GM12878 (cell line): ENCODE results near the gene BACE2. TPM values are rescaled to one million over a fixed set of nuclear protein-coding genes. Genes with fewer than 3 reads are reported as not detected.

ENCODE experiments used
- ATAC-seq: fragments of 200-7000 bp; cut with Tn5 transposase; 3 replicates; pipeline ENCODE4 v1.9.1; 2020; ENCODE audit warnings: mild to moderate bottlenecking, moderate library complexity
- BruUV-seq: library from RNA; stranded (reverse); fragments of 400-500 nt; replicated peaks from 2 replicates; lab custom pipeline; 2021; lab: Mats Ljungman, UMichigan
- CTCF ChIA-PET: fragments of 300-600 bp; sonication (Branson Sonifier 250); formaldehyde crosslinking; extraction: SDS; loops from one replicate; lab custom pipeline; 2021; ENCODE audit warnings: inconsistent platforms; lab: Yijun Ruan, JAX
- POLR2A ChIA-PET: fragments of 350-600 bp; formaldehyde crosslinking; extraction: SDS; loops from one replicate; lab custom pipeline; 2021; ENCODE audit warnings: inconsistent platforms; lab: Charles Lee
- RAD21 ChIA-PET: fragments of 300-600 bp; sonication (Branson Sonifier 250); formaldehyde crosslinking; loops from one replicate; lab custom pipeline; 2023; ENCODE audit warnings: antibody characterized with exemption; ENCODE audit not compliant: unreplicated experiment; lab: Charles Lee
- SMC1A ChIA-PET: fragments of 300-600 bp; sonication (Branson Sonifier 250); formaldehyde crosslinking; loops from one replicate; lab custom pipeline; 2023; ENCODE audit not compliant: unreplicated experiment, uncharacterized antibody; lab: Charles Lee
- DNase-seq: peaks from one replicate; pipeline ENCODE4 v3.0.0-alpha.2; 2011; ENCODE audit warnings: low read depth, low spot score
- FAIRE-seq: peaks from 3 replicates; lab custom pipeline; 2011; peaks lifted over from hg19 to GRCh38; lab: Jason Lieb, UNC
- H2AFZ ChIP-seq: 2 replicates; pipeline ENCODE4 v1.6.0; 2011; ENCODE audit warnings: low read depth, low read length, control low read depth; ENCODE audit not compliant: control insufficient read depth
- H3K27ac ChIP-seq: 2 replicates; pipeline ENCODE4 v1.5.1; 2011; ENCODE audit warnings: control low read depth; ENCODE audit not compliant: control insufficient read depth, insufficient read depth
- H3K27me3 ChIP-seq, 2 experiments: replicated peaks in 1 of 2; 2 replicates each; pipeline versions ENCODE4 v1.6.0 to v1.6.1; 2011; ENCODE audit warnings: low read length in 1 of 2; ENCODE audit not compliant: control insufficient read depth in 2 of 2, insufficient read depth in 2 of 2
- H3K36me3 ChIP-seq, 2 experiments: 2 replicates each; pipeline ENCODE4 v1.5.1; 2011; ENCODE audit warnings: low read length in 1 of 2; ENCODE audit not compliant: control insufficient read depth in 2 of 2, insufficient read depth in 2 of 2
- H3K4me1 ChIP-seq: 2 replicates; pipeline ENCODE4 v1.6.1; 2011; ENCODE audit warnings: mild to moderate bottlenecking, low read length, moderate library complexity, mixed read lengths; ENCODE audit not compliant: control insufficient read depth, insufficient read depth
- H3K4me2 ChIP-seq: 2 replicates; pipeline ENCODE4 v1.6.0; 2011; ENCODE audit warnings: control low read depth; ENCODE audit not compliant: control insufficient read depth, insufficient read depth
- H3K4me3 ChIP-seq: fragments of 200-600 bp; sonication (generic); 2 replicates; pipeline ENCODE4 v1.5.1; 2016
- H3K79me2 ChIP-seq: 2 replicates; pipeline ENCODE4 v1.6.0; 2011; ENCODE audit warnings: low read length; ENCODE audit not compliant: control insufficient read depth, insufficient read depth
- H3K9ac ChIP-seq: 2 replicates; pipeline ENCODE4 v1.8.0; 2011; ENCODE audit warnings: low read length, control low read depth, mixed read lengths; ENCODE audit not compliant: control insufficient read depth, insufficient read depth
- H3K9me3 ChIP-seq: replicated peaks from 3 replicates; pipeline ENCODE4 v1.5.1; 2011; ENCODE audit warnings: mild to moderate bottlenecking, low read length; ENCODE audit not compliant: control insufficient read depth, insufficient read depth
- H4K20me1 ChIP-seq: 2 replicates; pipeline ENCODE4 v1.6.0; 2011; ENCODE audit not compliant: control insufficient read depth, insufficient read depth
- CHD2 ChIP-seq: IDR thresholded peaks from 2 replicates; pipeline ENCODE4 v1.6.1; 2011; ENCODE audit warnings: low read depth, low read length, improper control_type of control experiment, borderline replicate concordance
- EZH2 ChIP-seq: IDR thresholded peaks from 2 replicates; pipeline ENCODE4 v1.6.1; 2012; ENCODE audit warnings: low read depth, mild to moderate bottlenecking, control low read depth, inconsistent platforms, low read length, borderline replicate concordance; ENCODE audit not compliant: control insufficient read depth
- NRF1 ChIP-seq: conservative IDR thresholded peaks from 2 replicates; pipeline ENCODE4 v1.6.1; 2011; ENCODE audit warnings: mild to moderate bottlenecking, low read depth, low read length, improper control_type of control experiment
- RELA ChIP-seq: fragments of 450-650 bp; IDR thresholded peaks from 2 replicates; pipeline ENCODE4 v1.8.0; 2014; ENCODE audit warnings: borderline replicate concordance; ENCODE audit not compliant: partially characterized antibody
- WGBS: methylation state at CpG from one replicate; pipeline ENCODE4 v1.1.6; 2016; ENCODE audit warnings: low lambda C conversion rate; ENCODE audit not compliant: insufficient replicate concordance, insufficient coverage; ENCODE audit errors: missing lambda C conversion rate; 5-methylcytosine and 5-hydroxymethylcytosine counted together
- in situ Hi-C: fragments of 300-500 bp; cut with MboI; formaldehyde crosslinking; loops from 9 replicates; pipeline ENCODE4 v1.14.3; 2018; ENCODE audit warnings: mixed read lengths
- intact Hi-C: fragments of 100-400 bp; cut with micrococcal nuclease; formaldehyde crosslinking; loops from one replicate; pipeline ENCODE4 v1.14.2; 2022; ENCODE audit not compliant: unreplicated experiment
- polyA plus RNA-seq, 11 experiments: library from polyadenylated mRNA; depleted of rRNA in 4 of 11; unstranded in 6 of 11; stranded (reverse) in 5 of 11; fragments of >200 nt; fragmentation: Nextera tagmentation in 4 of 11; fragmentation: Illumina TruSeq in 1 of 11; extraction: Ambion mirVana in 4 of 11; extraction: Trizol in 1 of 11; gene quantifications; 1 replicate in 1 of 11; 2 replicates in 10 of 11; pipeline versions ENCODE4 v1.2.1 to v1.2.3, GENCODE V29; 2011 to 2016; ENCODE audit warnings: inconsistent platforms in 2 of 11, missing spikeins in 2 of 11, low read depth in 1 of 11
- total RNA-seq, 4 experiments: library from RNA; depleted of rRNA in 3 of 4; stranded (reverse); fragments of >200 nt in 3 of 4; fragmentation: Illumina TruSeq in 1 of 4; extraction: Trizol in 1 of 4; gene quantifications; 2 replicates each; pipeline versions ENCODE4 v1.2.1 to v1.2.3, GENCODE V29; 2013 to 2021
- TF ChIP-seq, protein P1 (sequence below): fragments of 150-350 bp; IDR thresholded peaks from 2 replicates; pipeline ENCODE4 v1.6.1; 2016; ENCODE audit warnings: low read depth, low read length
- TF ChIP-seq, protein P2 (sequence below): IDR thresholded peaks from 2 replicates; pipeline ENCODE4 v1.6.1; 2012; ENCODE audit warnings: low read depth, low read length, improper control_type of control experiment

BACE2 gene
- total and polyA plus RNA-seq, 10 of the 15 experiments (the other 5 are each of a cell fraction or from before 2014, with no cell fraction given): 0.04 to 0.69 (median 0.18) TPM; not detected in 5

DNA sequence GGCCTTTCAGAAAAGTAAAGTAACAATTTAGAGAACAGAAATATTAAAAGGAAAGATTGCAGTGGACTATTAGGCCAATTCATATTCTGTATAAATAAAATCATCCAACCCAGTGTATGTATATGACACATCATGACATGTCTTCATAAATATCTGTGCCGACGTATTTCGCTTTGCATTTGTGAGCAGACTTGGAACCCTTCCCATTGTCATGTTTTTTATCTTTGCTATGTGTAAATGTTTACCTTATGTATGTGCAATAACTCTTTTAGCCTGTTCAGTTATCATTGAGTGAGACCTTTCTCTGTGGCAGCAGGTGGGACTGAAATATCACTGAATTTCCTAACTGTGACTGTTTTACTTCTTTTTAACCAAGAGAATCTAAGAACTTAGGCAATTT lies 90.7 kb downstream of the BACE2 start:
- Histone ChIP-seq H3K27me3 (no peaks in the 10 kb centered on the region; a peak in 1 of 4 replicates), H3K4me2 (no peak overlapping the region), H3K9ac (no peak overlapping the region), H3K4me1 (no peaks in the 10 kb centered on the region), H3K27ac (no peak overlapping the region), H3K9me3 (no peaks in the 10 kb centered on the region; the same call in 2 of the 3 replicates), H4K20me1 (no peaks in the 10 kb centered on the region), H3K4me3 (no peak overlapping the region), H2AFZ (no peak overlapping the region), H3K79me2 (no peaks in the 10 kb centered on the region)
- ChIA-PET CTCF (interaction anchor here (1.1 kb wide), 1 partner anchor 124 kb away, joined by 3 read pairs; no protein-coding TSS in a partner anchor), RAD21 (no interaction called here), POLR2A (no interaction called here), SMC1A (interaction anchor here (1.6 kb wide), 1 partner anchor 25 kb away, joined by 3 read pairs; no protein-coding TSS in a partner anchor)
- intact Hi-C loops: no loop called here
- 83% methylated on average over 3 of the region's 3 CpGs for WGBS
- FAIRE-seq: no peak
- no TSS peak for BruUV-seq
- ATAC-seq: no peak
- no peak for TF ChIP-seq CHD2
- TF ChIP-seq RELA: no peak
- TF ChIP-seq, protein P1, sequence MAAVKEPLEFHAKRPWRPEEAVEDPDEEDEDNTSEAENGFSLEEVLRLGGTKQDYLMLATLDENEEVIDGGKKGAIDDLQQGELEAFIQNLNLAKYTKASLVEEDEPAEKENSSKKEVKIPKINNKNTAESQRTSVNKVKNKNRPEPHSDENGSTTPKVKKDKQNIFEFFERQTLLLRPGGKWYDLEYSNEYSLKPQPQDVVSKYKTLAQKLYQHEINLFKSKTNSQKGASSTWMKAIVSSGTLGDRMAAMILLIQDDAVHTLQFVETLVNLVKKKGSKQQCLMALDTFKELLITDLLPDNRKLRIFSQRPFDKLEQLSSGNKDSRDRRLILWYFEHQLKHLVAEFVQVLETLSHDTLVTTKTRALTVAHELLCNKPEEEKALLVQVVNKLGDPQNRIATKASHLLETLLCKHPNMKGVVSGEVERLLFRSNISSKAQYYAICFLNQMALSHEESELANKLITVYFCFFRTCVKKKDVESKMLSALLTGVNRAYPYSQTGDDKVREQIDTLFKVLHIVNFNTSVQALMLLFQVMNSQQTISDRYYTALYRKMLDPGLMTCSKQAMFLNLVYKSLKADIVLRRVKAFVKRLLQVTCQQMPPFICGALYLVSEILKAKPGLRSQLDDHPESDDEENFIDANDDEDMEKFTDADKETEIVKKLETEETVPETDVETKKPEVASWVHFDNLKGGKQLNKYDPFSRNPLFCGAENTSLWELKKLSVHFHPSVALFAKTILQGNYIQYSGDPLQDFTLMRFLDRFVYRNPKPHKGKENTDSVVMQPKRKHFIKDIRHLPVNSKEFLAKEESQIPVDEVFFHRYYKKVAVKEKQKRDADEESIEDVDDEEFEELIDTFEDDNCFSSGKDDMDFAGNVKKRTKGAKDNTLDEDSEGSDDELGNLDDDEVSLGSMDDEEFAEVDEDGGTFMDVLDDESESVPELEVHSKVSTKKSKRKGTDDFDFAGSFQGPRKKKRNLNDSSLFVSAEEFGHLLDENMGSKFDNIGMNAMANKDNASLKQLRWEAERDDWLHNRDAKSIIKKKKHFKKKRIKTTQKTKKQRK: no peak
- TF ChIP-seq, protein P2, sequence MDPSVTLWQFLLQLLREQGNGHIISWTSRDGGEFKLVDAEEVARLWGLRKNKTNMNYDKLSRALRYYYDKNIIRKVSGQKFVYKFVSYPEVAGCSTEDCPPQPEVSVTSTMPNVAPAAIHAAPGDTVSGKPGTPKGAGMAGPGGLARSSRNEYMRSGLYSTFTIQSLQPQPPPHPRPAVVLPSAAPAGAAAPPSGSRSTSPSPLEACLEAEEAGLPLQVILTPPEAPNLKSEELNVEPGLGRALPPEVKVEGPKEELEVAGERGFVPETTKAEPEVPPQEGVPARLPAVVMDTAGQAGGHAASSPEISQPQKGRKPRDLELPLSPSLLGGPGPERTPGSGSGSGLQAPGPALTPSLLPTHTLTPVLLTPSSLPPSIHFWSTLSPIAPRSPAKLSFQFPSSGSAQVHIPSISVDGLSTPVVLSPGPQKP: no peak
- TF ChIP-seq NRF1: no peak
- no peak for TF ChIP-seq EZH2
- TF ChIP-seq, all 136 proteins: peak for 0
- no peaks in the 10 kb centered on the region for H3K36me3 ChIP-seq
- no peak for DNase-seq
- in situ Hi-C loops: no loop called here
